Measurements from ENCODE around the gene HOXB9. TPM values are rescaled to one million over a fixed set of nuclear protein-coding genes. Genes with fewer than 3 reads are reported as not detected.

The HOXB9 gene
- total and polyA plus RNA-seq, 10 of the 15 experiments (the other 5 are each of a cell fraction or from before 2014, with no cell fraction given) = 0.01 to 0.49 (median 0.09) TPM; not detected in 5

DNA sequence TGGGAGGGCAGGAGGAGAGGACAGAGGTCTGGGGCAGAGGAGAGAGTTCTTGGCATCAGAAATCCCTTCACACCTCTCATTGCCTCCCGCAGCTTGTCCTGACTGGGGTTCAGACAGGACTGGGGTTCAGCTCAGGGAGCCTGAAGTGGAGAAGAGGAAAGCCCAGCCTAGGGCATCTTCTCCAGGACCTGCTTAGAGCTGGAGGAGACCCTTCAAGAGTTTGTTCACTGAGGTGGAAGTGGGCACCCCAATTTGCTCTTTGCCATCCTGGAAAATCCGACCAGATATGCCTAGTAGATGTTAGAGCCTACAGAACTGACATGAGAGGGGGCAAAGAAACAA is 38.1 kb downstream of the HOXB9 start:
- Histone ChIP-seq H3K36me3 (ENCODE audit: control insufficient read depth in 2 of 2, insufficient read depth in 2 of 2, low read length in 1 of 2) (no peaks in the 10 kb centered on the region), H3K4me3 (no peak overlapping the region), H3K9me3 (replicated peaks; ENCODE audit: control insufficient read depth, insufficient read depth, low read length) (no peaks in the 10 kb centered on the region), H3K4me1 (ENCODE audit: control insufficient read depth, insufficient read depth, low read length) (no peaks in the 10 kb centered on the region), H2AFZ (ENCODE audit: control insufficient read depth, low read depth, low read length) (no peak overlapping the region), H3K9ac (ENCODE audit: control insufficient read depth, insufficient read depth, low read length) (no peak overlapping the region), H4K20me1 (ENCODE audit: control insufficient read depth, insufficient read depth) (no peaks in the 10 kb centered on the region), H3K27me3 (replicated peaks in 1 of 2; ENCODE audit: control insufficient read depth in 2 of 2, insufficient read depth in 2 of 2, low read length in 1 of 2) (peaks cover 0 to 8% of the 10 kb centered on the region in 2 experiments; a peak in 3 of 4 replicates), H3K27ac (ENCODE audit: control insufficient read depth, insufficient read depth) (no peak overlapping the region), H3K4me2 (ENCODE audit: control insufficient read depth, insufficient read depth) (no peak overlapping the region), H3K79me2 (ENCODE audit: control insufficient read depth, insufficient read depth, low read length) (no peaks in the 10 kb centered on the region)
- CTCF ChIA-PET = interaction anchor here (0.8 to 3.3 kb wide), 19 partner anchors 13 to 617 kb away, joined by 3 to 22 read pairs (median 4); partner anchors contain the start of gene CDK5RAP3
- TF ChIP-seq SUZ12 (IDR thresholded peaks at IDR 0.05; ENCODE audit: unreplicated experiment) (no peak), WRNIP1 (IDR thresholded peaks at IDR 0.05; ENCODE audit: borderline replicate concordance, low read depth, low read length) (no peak), NBN (IDR thresholded peaks at IDR 0.05) (no peak), ESRRA (IDR thresholded peaks at IDR 0.05; ENCODE audit: low read length) (no peak), POLR2AphosphoS2 (IDR thresholded peaks at IDR 0.05; ENCODE audit: low read depth, low read length) (no peak), POU2F2 (IDR thresholded peaks at IDR 0.05; ENCODE audit: borderline replicate concordance, low read depth, low read length) (no peak), CBFB (IDR thresholded peaks at IDR 0.05; ENCODE audit: low read depth) (no peak), CBX5 (IDR thresholded peaks at IDR 0.05; ENCODE audit: low read depth) (no peak), PAX5 (IDR thresholded peaks at IDR 0.05; ENCODE audit: borderline replicate concordance, low read depth, low read length) (no peak)
- TF ChIP-seq, protein P1, sequence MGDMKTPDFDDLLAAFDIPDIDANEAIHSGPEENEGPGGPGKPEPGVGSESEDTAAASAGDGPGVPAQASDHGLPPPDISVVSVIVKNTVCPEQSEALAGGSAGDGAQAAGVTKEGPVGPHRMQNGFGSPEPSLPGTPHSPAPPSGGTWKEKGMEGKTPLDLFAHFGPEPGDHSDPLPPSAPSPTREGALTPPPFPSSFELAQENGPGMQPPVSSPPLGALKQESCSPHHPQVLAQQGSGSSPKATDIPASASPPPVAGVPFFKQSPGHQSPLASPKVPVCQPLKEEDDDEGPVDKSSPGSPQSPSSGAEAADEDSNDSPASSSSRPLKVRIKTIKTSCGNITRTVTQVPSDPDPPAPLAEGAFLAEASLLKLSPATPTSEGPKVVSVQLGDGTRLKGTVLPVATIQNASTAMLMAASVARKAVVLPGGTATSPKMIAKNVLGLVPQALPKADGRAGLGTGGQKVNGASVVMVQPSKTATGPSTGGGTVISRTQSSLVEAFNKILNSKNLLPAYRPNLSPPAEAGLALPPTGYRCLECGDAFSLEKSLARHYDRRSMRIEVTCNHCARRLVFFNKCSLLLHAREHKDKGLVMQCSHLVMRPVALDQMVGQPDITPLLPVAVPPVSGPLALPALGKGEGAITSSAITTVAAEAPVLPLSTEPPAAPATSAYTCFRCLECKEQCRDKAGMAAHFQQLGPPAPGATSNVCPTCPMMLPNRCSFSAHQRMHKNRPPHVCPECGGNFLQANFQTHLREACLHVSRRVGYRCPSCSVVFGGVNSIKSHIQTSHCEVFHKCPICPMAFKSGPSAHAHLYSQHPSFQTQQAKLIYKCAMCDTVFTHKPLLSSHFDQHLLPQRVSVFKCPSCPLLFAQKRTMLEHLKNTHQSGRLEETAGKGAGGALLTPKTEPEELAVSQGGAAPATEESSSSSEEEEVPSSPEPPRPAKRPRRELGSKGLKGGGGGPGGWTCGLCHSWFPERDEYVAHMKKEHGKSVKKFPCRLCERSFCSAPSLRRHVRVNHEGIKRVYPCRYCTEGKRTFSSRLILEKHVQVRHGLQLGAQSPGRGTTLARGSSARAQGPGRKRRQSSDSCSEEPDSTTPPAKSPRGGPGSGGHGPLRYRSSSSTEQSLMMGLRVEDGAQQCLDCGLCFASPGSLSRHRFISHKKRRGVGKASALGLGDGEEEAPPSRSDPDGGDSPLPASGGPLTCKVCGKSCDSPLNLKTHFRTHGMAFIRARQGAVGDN (IDR thresholded peaks at IDR 0.05) = no peak
- POLR2A ChIA-PET = interaction anchor here (0.6 to 1.1 kb wide), 4 partner anchors 87 to 504 kb away, joined by 3 to 7 read pairs (median 4); no protein-coding TSS in a partner anchor
- WGBS (ENCODE audit: insufficient coverage, insufficient replicate concordance, low lambda C conversion rate, missing lambda C conversion rate) = 0% methylated on average over 2 of the region's 2 CpGs
- BruUV-seq (replicated peaks) = no TSS peak
- intact Hi-C loops (cut with micrococcal nuclease; ENCODE audit: unreplicated experiment) (no loop called here), in situ Hi-C loops (cut with MboI) (no loop called here)
- ATAC-seq (no peak), DNase-seq (ENCODE audit: low read depth, low spot score) (no peak), FAIRE-seq (no peak)
- SMC1A ChIA-PET (ENCODE audit: uncharacterized antibody, unreplicated experiment) = interaction anchor here (0.6 to 3.0 kb wide), 13 partner anchors 11 to 754 kb away, joined by 3 to 23 read pairs (median 5); no protein-coding TSS in a partner anchor
- RAD21 ChIA-PET (ENCODE audit: unreplicated experiment) = interaction anchor here (0.8 to 2.6 kb wide), 11 partner anchors 30 to 508 kb away, joined by 3 to 13 read pairs (median 5); no protein-coding TSS in a partner anchor
